ENCODE data around the gene ZNRF3.

DNA sequence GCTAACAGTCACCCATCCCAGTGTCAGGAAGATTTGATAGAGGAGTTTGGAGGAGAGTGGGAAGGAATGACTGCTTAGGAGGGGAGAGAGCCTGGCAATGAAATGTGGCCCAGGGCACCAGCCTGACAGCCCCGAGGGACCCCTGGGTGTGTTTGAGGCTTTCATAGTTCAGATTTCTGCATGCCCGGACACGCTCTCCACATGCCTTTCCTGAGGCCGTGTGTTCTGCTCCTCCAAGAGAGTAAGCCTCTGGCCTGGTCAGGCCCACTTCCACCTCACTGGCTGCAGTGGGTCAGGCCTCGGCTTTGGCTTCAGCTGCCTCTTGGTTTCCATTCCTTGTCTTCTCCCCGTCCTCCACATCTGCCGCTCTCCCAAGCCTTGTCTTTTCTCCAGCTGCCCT, 99.8 kb downstream of the ZNRF3 start:
- TF ChIP-seq NFIC (IDR thresholded peaks at IDR 0.05) (no peak), TEAD4 (IDR thresholded peaks at IDR 0.05) (no peak), EGR1 (IDR thresholded peaks at IDR 0.05) (no peak), CEBPB (IDR thresholded peaks at IDR 0.05) (no peak), MAX (IDR thresholded peaks at IDR 0.05) (no peak), YY1 (IDR thresholded peaks at IDR 0.05; ENCODE audit: low read depth) (no peak), REST (IDR thresholded peaks at IDR 0.05; ENCODE audit: low read depth) (no peak), RAD21 (IDR thresholded peaks at IDR 0.05; ENCODE audit: low read depth) (no peak), EP300 (IDR thresholded peaks at IDR 0.05; ENCODE audit: borderline replicate concordance) (no peak)

Data from Ishikawa (cell line).